GM23338 (cell line): Measurements from ENCODE around the gene ARID3B. TPM values are rescaled to one million over a fixed set of nuclear protein-coding genes. Genes with fewer than 3 reads are reported as not detected.
A peak's percentile ranks its signal among the peaks of the same experiment; 100 is the strongest.

Source experiments
- ATAC-seq: fragments of 200-7000 bp; cut with Tn5 transposase; 3 replicates; pipeline ENCODE4 v1.9.1; 2020
- DNase-seq: peaks from one replicate; pipeline ENCODE4 v3.0.0-alpha.2; 2015; ENCODE audit warnings: low spot score
- H2AFZ ChIP-seq: fragments of 200-600 bp; sonication (generic); 2 replicates; pipeline ENCODE4 v1.8.0; 2016; ENCODE audit warnings: antibody characterized with exemption, mild to moderate bottlenecking, moderate library complexity
- H3F3A ChIP-seq: fragments of 200-600 bp; sonication (generic); replicated peaks from 2 replicates; pipeline ENCODE4 v1.8.0; 2017; ENCODE audit warnings: antibody characterized with exemption, mixed run types, low read depth
- H3K27ac ChIP-seq: fragments of 200-600 bp; sonication (generic); 2 replicates; pipeline ENCODE4 v1.6.1; 2016; ENCODE audit warnings: low read depth
- H3K27me3 ChIP-seq: fragments of 200-600 bp; sonication (generic); 2 replicates; pipeline ENCODE4 v1.8.0; 2016; ENCODE audit warnings: mild to moderate bottlenecking, mixed run types, moderate library complexity; ENCODE audit not compliant: insufficient read depth
- H3K36me3 ChIP-seq: fragments of 200-600 bp; sonication (generic); 2 replicates; pipeline ENCODE4 v1.8.0; 2016; ENCODE audit warnings: mild to moderate bottlenecking; ENCODE audit not compliant: insufficient read depth
- H3K4me1 ChIP-seq: fragments of 200-600 bp; sonication (generic); 2 replicates; pipeline ENCODE4 v1.8.0; 2016; ENCODE audit warnings: mild to moderate bottlenecking, moderate library complexity; ENCODE audit not compliant: insufficient read depth
- H3K4me2 ChIP-seq: fragments of 200-600 bp; sonication (generic); 2 replicates; pipeline ENCODE4 v1.7.1; 2017; ENCODE audit warnings: mixed run types
- H3K4me3 ChIP-seq: fragments of 200-600 bp; sonication (generic); 2 replicates; pipeline ENCODE4 v1.6.1; 2016; ENCODE audit warnings: mixed run types
- H3K79me2 ChIP-seq: fragments of 200-600 bp; sonication (generic); replicated peaks from 2 replicates; pipeline ENCODE4 v1.8.0; 2017; ENCODE audit warnings: mild to moderate bottlenecking; ENCODE audit not compliant: insufficient read depth
- H3K9me2 ChIP-seq: fragments of 200-600 bp; sonication (generic); 2 replicates; pipeline ENCODE4 v1.8.0; 2017; ENCODE audit not compliant: insufficient read depth
- H4K20me1 ChIP-seq: fragments of 200-600 bp; sonication (generic); replicated peaks from 2 replicates; pipeline ENCODE4 v1.8.0; 2017; ENCODE audit warnings: mild to moderate bottlenecking; ENCODE audit not compliant: insufficient read depth
- H3K27ac Mint-ChIP-seq: 2 replicates; pipeline ENCODE4 v1.8.0; 2020; ENCODE audit warnings: inconsistent platforms, mild to moderate bottlenecking, moderate library complexity, mixed read lengths
- H3K27me3 Mint-ChIP-seq: 3 replicates; pipeline ENCODE4 v1.8.0; 2022; ENCODE audit warnings: low read depth, mild to moderate bottlenecking, moderate library complexity, mixed read lengths, inconsistent platforms; ENCODE audit not compliant: insufficient read depth, poor library complexity
- H3K36me3 Mint-ChIP-seq: 3 replicates; pipeline ENCODE4 v1.8.0; 2021; ENCODE audit warnings: low read depth, mild to moderate bottlenecking, inconsistent platforms, moderate library complexity, mixed read lengths
- H3K4me1 Mint-ChIP-seq: 3 replicates; pipeline ENCODE4 v1.8.0; 2020; ENCODE audit warnings: mild to moderate bottlenecking, inconsistent platforms, mixed read lengths
- H3K4me3 Mint-ChIP-seq: 3 replicates; pipeline ENCODE4 v1.8.0; 2021; ENCODE audit warnings: moderate library complexity, mild to moderate bottlenecking, inconsistent platforms, mixed read lengths
- H3K9me3 Mint-ChIP-seq: 3 replicates; pipeline ENCODE4 v1.8.0; 2020; ENCODE audit warnings: moderate library complexity, mild to moderate bottlenecking, inconsistent platforms, mixed read lengths
- EZH2 ChIP-seq: fragments of 200-600 bp; sonication (generic); IDR thresholded peaks from one replicate; pipeline ENCODE4 v1.8.0; 2017; ENCODE audit warnings: antibody characterized with exemption, mild to moderate bottlenecking, low read depth; ENCODE audit not compliant: unreplicated experiment
- EZH2phosphoT487 ChIP-seq: fragments of 200-600 bp; sonication (generic); IDR thresholded peaks from one replicate; pipeline ENCODE4 v1.8.1; 2018; ENCODE audit warnings: antibody characterized with exemption; ENCODE audit not compliant: unreplicated experiment
- JUNB ChIP-seq: IDR thresholded peaks from one replicate; pipeline ENCODE4 v1.6.1; 2016; ENCODE audit warnings: antibody characterized with exemption; ENCODE audit not compliant: unreplicated experiment
- NANOG ChIP-seq: IDR thresholded peaks from 2 replicates; pipeline ENCODE4 v1.6.1; 2016; ENCODE audit warnings: antibody characterized with exemption, borderline replicate concordance
- REST ChIP-seq: IDR thresholded peaks from one replicate; pipeline ENCODE4 v1.6.1; 2018; ENCODE audit warnings: antibody characterized with exemption; ENCODE audit not compliant: unreplicated experiment
- STAT1 ChIP-seq: IDR thresholded peaks from one replicate; pipeline ENCODE4 v1.6.1; 2016; ENCODE audit warnings: antibody characterized with exemption; ENCODE audit not compliant: unreplicated experiment
- ZNF331 ChIP-seq: fragments of 250-450 bp; sonication (Bioruptor Pico); IDR thresholded peaks from 2 replicates; pipeline ENCODE4 v1.5.0; 2020; ENCODE audit warnings: low read depth, mild to moderate bottlenecking, moderate library complexity
- polyA plus RNA-seq: library from polyadenylated mRNA; unstranded; fragments of >200 nt; fragmentation: Nextera tagmentation; extraction: Ambion mirVana; gene quantifications from 2 replicates; pipeline ENCODE4 v1.2.1, GENCODE V29; 2016
- total RNA-seq: library from RNA; depleted of rRNA; stranded (reverse); fragments of >200 nt; shearing (Covaris generic); gene quantifications from 2 replicates; pipeline ENCODE4 v1.2.3, GENCODE V29; 2014
- TF ChIP-seq, protein P1 (sequence below): IDR thresholded peaks from 2 replicates; pipeline ENCODE4 v1.6.1; 2016; ENCODE audit warnings: antibody characterized with exemption
- TF ChIP-seq, protein P2 (sequence below), 2 experiments: fragments of 200-600 bp in 1 of 2; sonication (generic) in 1 of 2; conservative IDR thresholded peaks; 2 replicates each; pipeline versions ENCODE4 v1.5.1 to v1.6.1; 2016 to 2017; ENCODE audit warnings: antibody characterized with exemption in 2 of 2, low read depth in 2 of 2, mild to moderate bottlenecking in 2 of 2, moderate library complexity in 1 of 2
- TF ChIP-seq, protein P3 (sequence below): fragments of 250-450 bp; sonication (Bioruptor Pico); IDR thresholded peaks from 2 replicates; pipeline ENCODE4 v1.5.0; 2020; ENCODE audit warnings: mild to moderate bottlenecking, moderate library complexity

Gene ARID3B
- total and polyA plus RNA-seq, 2 experiments from 2014 or later: 65.5 to 147 TPM

DNA sequence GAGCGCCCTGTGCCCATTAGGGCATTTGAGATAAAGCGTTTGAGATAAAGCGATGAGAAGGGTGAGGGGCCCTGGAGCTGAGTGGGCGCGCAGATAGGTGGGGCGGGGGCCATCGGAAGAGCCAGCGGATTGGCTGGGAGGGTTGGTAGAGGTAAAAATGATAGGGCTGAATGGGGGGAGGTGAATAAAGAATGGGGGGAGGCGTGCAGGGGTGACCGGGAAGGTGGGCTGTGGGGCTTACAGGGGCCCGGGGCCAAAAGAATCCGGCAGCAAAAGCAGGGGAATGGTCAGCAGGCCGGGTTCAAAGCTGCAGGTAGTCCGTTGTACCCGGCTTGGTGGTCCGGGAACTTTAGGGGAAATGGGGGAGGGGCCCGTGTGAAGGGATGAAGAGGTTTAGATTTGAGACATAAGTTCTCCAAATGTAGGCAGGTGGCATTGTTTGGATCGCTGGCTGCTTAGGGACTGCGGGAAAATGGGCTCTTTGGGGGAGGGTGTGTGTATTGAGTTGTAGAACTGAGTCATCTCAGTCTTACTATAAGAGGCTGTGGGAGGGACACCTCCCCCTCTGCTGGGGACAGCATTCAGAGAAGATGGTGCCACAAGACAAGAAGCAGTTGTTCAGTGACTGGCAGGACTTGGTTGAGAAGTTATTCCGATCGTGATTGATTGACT lies 610 bp downstream of the ARID3B start (continued):
- no peak for TF ChIP-seq REST
- TF ChIP-seq, protein P1, sequence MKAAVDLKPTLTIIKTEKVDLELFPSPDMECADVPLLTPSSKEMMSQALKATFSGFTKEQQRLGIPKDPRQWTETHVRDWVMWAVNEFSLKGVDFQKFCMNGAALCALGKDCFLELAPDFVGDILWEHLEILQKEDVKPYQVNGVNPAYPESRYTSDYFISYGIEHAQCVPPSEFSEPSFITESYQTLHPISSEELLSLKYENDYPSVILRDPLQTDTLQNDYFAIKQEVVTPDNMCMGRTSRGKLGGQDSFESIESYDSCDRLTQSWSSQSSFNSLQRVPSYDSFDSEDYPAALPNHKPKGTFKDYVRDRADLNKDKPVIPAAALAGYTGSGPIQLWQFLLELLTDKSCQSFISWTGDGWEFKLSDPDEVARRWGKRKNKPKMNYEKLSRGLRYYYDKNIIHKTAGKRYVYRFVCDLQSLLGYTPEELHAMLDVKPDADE: no peak
- no peak for TF ChIP-seq STAT1
- TF ChIP-seq EZH2phosphoT487: no peak
- TF ChIP-seq, protein P2, sequence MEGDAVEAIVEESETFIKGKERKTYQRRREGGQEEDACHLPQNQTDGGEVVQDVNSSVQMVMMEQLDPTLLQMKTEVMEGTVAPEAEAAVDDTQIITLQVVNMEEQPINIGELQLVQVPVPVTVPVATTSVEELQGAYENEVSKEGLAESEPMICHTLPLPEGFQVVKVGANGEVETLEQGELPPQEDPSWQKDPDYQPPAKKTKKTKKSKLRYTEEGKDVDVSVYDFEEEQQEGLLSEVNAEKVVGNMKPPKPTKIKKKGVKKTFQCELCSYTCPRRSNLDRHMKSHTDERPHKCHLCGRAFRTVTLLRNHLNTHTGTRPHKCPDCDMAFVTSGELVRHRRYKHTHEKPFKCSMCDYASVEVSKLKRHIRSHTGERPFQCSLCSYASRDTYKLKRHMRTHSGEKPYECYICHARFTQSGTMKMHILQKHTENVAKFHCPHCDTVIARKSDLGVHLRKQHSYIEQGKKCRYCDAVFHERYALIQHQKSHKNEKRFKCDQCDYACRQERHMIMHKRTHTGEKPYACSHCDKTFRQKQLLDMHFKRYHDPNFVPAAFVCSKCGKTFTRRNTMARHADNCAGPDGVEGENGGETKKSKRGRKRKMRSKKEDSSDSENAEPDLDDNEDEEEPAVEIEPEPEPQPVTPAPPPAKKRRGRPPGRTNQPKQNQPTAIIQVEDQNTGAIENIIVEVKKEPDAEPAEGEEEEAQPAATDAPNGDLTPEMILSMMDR (conservative IDR thresholded peaks at IDR 0.05; ENCODE audit: low read depth in 2 of 2): no peak

DNA sequence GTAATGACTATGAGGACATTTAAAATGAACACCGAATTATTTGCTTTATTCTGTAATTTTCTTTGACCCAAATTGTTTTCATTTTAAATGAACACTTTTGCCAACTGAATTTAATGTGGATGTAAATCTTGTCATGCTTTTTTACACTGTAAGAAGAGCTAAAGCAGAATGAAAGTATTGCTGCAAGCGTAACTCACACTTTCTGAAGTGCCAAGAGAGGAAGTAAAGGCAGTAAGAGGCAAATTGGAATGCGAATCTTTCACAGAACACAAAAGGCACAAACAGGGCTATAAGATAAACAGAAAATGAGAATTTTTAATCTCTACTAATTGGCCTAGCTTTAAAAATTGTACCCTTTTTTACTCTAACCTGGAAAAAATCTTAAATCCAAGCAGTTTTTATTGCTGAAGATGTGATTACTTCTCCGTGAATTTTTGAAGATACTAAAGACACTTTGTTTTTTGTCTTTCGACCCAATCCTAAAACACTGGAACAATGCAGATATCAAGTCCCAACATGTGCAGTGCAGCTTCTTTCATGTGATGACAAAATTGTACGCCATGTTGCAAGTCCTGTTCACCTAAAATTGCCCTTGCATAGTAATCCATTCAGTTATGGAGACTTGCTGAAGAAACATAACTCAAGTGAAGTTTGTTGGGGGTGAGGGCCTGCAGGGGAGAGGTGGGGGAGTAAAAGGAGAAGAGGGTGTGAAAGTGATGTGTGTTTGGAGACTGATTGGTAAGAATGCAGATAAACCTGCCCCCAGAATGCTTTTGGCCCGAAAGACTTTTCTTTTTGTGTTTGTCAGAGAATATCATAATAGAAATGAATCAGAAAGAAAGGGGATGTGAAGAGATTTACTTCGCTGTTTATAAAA lies 1.4 kb downstream of the ARID3B start:
- Mint-ChIP-seq H3K4me3 (peak overlapping the region; percentile 97), H3K4me1 (peaks cover 39% of the 10 kb centered on the region), H3K9me3 (no peaks in the 10 kb centered on the region), H3K36me3 (peaks cover 39% of the 10 kb centered on the region), H3K27me3 (peaks cover 9% of the 10 kb centered on the region), H3K27ac (peak overlapping the region; percentile 94)
- Histone ChIP-seq H3K4me3 (peak overlapping the region; percentile 99), H3F3A (peaks cover 14% of the 10 kb centered on the region; the same call in 1 of the 2 replicates), H3K4me2 (peak overlapping the region; percentile 86), H3K9me2 (no peaks in the 10 kb centered on the region), H2AFZ (no peak overlapping the region), H3K27ac (peak overlapping the region; percentile 97), H3K27me3 (no peaks in the 10 kb centered on the region), H3K79me2 (peaks cover 81% of the 10 kb centered on the region), H3K4me1 (peaks cover 46% of the 10 kb centered on the region), H3K36me3 (peaks cover 31% of the 10 kb centered on the region), H4K20me1 (peaks cover 29% of the 10 kb centered on the region)
- no peak for ATAC-seq
- no peak for DNase-seq
- TF ChIP-seq EZH2 (no peak), ZNF331 (CRISPR knock-in tag) (no peak), EZH2phosphoT487 (no peak), JUNB (no peak), NANOG (no peak)
- TF ChIP-seq, protein P3, sequence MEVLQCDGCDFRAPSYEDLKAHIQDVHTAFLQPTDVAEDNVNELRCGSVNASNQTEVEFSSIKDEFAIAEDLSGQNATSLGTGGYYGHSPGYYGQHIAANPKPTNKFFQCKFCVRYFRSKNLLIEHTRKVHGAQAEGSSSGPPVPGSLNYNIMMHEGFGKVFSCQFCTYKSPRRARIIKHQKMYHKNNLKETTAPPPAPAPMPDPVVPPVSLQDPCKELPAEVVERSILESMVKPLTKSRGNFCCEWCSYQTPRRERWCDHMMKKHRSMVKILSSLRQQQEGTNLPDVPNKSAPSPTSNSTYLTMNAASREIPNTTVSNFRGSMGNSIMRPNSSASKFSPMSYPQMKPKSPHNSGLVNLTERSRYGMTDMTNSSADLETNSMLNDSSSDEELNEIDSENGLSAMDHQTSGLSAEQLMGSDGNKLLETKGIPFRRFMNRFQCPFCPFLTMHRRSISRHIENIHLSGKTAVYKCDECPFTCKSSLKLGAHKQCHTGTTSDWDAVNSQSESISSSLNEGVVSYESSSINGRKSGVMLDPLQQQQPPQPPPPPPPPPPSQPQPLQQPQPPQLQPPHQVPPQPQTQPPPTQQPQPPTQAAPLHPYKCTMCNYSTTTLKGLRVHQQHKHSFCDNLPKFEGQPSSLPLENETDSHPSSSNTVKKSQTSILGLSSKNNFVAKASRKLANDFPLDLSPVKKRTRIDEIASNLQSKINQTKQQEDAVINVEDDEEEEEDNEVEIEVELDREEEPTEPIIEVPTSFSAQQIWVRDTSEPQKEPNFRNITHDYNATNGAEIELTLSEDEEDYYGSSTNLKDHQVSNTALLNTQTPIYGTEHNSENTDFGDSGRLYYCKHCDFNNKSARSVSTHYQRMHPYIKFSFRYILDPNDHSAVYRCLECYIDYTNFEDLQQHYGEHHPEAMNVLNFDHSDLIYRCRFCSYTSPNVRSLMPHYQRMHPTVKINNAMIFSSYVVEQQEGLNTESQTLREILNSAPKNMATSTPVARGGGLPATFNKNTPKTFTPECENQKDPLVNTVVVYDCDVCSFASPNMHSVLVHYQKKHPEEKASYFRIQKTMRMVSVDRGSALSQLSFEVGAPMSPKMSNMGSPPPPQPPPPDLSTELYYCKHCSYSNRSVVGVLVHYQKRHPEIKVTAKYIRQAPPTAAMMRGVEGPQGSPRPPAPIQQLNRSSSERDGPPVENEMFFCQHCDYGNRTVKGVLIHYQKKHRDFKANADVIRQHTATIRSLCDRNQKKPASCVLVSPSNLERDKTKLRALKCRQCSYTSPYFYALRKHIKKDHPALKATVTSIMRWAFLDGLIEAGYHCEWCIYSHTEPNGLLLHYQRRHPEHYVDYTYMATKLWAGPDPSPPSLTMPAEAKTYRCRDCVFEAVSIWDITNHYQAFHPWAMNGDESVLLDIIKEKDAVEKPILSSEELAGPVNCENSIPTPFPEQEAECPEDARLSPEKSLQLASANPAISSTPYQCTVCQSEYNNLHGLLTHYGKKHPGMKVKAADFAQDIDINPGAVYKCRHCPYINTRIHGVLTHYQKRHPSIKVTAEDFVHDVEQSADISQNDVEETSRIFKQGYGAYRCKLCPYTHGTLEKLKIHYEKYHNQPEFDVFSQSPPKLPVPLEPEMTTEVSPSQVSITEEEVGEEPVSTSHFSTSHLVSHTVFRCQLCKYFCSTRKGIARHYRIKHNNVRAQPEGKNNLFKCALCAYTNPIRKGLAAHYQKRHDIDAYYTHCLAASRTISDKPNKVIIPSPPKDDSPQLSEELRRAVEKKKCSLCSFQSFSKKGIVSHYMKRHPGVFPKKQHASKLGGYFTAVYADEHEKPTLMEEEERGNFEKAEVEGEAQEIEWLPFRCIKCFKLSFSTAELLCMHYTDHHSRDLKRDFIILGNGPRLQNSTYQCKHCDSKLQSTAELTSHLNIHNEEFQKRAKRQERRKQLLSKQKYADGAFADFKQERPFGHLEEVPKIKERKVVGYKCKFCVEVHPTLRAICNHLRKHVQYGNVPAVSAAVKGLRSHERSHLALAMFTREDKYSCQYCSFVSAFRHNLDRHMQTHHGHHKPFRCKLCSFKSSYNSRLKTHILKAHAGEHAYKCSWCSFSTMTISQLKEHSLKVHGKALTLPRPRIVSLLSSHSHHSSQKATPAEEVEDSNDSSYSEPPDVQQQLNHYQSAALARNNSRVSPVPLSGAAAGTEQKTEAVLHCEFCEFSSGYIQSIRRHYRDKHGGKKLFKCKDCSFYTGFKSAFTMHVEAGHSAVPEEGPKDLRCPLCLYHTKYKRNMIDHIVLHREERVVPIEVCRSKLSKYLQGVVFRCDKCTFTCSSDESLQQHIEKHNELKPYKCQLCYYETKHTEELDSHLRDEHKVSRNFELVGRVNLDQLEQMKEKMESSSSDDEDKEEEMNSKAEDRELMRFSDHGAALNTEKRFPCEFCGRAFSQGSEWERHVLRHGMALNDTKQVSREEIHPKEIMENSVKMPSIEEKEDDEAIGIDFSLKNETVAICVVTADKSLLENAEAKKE (CRISPR knock-in tag): no peak
